ENCODE data around the gene SLCO3A1.

DNA sequence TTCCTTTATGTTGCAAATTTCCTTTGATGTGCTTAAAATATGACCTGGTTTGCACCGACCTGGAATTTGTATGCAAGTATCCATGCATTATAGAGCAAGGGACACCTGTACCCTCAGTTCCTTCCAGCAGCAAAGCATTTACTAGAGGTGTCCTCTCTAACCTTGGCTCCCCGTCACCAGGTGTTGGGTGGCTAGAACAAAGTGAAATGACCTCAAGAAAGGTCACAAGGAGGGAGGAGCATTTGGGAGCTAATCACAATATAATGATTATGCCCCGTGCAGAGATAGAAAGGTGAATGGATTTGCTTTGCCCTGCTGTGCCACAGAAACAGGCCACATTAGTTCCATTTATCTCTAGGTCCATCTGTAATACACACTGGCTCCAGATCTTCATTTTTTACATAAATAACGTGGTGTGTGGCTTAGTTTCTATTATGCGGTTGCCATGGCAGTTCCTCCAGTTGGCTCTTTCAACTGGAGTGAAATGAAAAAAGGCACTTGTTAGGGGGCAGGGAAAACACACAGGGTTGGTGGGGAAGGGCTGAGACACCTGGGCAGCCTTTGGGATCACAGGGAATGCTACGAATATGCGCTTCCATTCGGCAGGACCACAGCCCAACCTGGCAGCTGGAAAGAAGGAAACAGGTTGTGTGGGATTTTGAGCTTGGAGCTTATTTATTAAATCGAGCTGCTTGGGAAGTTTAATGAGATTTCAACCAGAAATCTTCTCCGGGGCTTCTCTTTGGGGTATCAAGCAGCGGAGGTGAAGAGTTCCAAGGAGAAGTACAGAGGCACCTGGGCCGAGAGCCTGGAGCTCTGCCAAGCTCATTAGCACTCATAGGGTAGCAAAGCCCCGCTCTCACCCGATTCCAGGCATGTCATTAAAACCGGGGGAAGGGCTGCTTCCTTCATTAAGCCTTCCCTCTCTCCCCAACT is 306.7 kb downstream of the SLCO3A1 start:
- TF ChIP-seq ZNF248 (tag by site-specific recombination; IDR thresholded peaks at IDR 0.05) (no peak), CTCF (tag by site-specific recombination; IDR thresholded peaks at IDR 0.05) (no peak), ZNF114 (tag by site-specific recombination; IDR thresholded peaks at IDR 0.05) (no peak), ZNF791 (tag by site-specific recombination; IDR thresholded peaks at IDR 0.05) (no peak), TCF7L2 (IDR thresholded peaks at IDR 0.05; ENCODE audit: borderline replicate concordance, low read depth, low read length) (no peak), ZNF239 (tag by site-specific recombination; IDR thresholded peaks at IDR 0.05) (no peak), ZNF274 (IDR thresholded peaks at IDR 0.05; ENCODE audit: low read length) (no peak), ZNF274 (tag by site-specific recombination; IDR thresholded peaks at IDR 0.05; ENCODE audit: borderline replicate concordance) (no peak)
- TF ChIP-seq, protein P1, sequence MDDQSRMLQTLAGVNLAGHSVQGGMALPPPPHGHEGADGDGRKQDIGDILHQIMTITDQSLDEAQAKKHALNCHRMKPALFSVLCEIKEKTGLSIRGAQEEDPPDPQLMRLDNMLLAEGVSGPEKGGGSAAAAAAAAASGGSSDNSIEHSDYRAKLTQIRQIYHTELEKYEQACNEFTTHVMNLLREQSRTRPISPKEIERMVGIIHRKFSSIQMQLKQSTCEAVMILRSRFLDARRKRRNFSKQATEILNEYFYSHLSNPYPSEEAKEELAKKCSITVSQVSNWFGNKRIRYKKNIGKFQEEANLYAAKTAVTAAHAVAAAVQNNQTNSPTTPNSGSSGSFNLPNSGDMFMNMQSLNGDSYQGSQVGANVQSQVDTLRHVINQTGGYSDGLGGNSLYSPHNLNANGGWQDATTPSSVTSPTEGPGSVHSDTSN (CRISPR knock-in tag; IDR thresholded peaks at IDR 0.05) = no peak
